ENCODE measurements around the gene YIPF2. TPM values are rescaled to one million over a fixed set of nuclear protein-coding genes. Genes with fewer than 3 reads are reported as not detected.

YIPF2 gene
- polyA plus RNA-seq, 1 of the 3 experiments (the other 2 are of a cell fraction): 61.3 TPM

DNA sequence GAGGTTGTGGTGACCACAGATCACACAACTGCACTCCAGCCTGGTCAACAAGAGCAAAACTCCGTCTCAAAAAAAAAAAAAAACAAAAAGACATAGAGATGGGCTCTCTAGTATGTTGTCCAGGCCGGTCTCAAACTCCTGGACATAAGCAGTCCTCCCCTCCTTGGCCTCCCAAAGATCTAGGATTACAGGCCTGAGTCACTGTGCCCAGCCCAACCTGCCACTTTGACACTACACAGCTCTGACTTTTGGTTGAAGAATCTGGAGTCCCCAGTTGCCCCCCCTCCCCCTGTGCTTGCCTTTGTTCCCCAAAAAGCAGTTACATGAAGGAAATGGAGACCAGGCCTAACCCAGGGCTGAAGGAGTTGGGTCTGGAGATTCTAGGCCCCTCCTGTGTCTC lies 44.2 kb downstream of the YIPF2 start:
- Histone ChIP-seq H3K4me3 (ENCODE audit: low read depth in 2 of 2, low read length in 1 of 2) (no peak overlapping the region), H4K20me1 (ENCODE audit: insufficient read depth) (peaks cover 43% of the 10 kb centered on the region), H3K27ac (ENCODE audit: low read depth in 2 of 2, low read length in 1 of 2) (peak overlapping the region in 1 of 2 experiments; percentile 69; a peak in 2 of 4 replicates), H3K27me3 (ENCODE audit: insufficient read depth) (no peaks in the 10 kb centered on the region), H3K9me2 (no peaks in the 10 kb centered on the region), H3K79me2 (ENCODE audit: insufficient read depth) (peaks cover 100% of the 10 kb centered on the region), H3K9ac (0 out of 2 replicates have a peak overlapping the region, but pooled peaks have one; percentile 18), H3F3A (replicated peaks; ENCODE audit: insufficient read depth) (peaks cover 10% of the 10 kb centered on the region), H3K4me1 (ENCODE audit: control insufficient read depth in 1 of 2, insufficient read depth in 2 of 2, low read depth in 1 of 2, low read length in 1 of 2) (peaks cover 9 to 42% of the 10 kb centered on the region in 2 experiments; a peak in 2 of 4 replicates), H2AFZ (ENCODE audit: low read depth) (no peak overlapping the region), H3K4me2 (0 out of 2 replicates have a peak overlapping the region, but pooled peaks have one; percentile 33), H3K36me3 (replicated peaks in 1 of 2; ENCODE audit: control insufficient read depth in 1 of 2, insufficient read depth in 2 of 2, low read length in 1 of 2) (no peaks in the 10 kb centered on the region), H3K9me3 (no peaks in the 10 kb centered on the region)
- POLR2A ChIA-PET: no interaction called here
- no peak for DNase-seq
- CTCF ChIA-PET: interaction anchor here (3.7 to 5.1 kb wide), 2 partner anchors 12 to 20 kb away, joined by 17 to 49 read pairs; partner anchors contain the start of gene CARM1
- peak; percentile 77; the same call in 1 of the 2 replicates for TF ChIP-seq FOSL2 (IDR thresholded peaks at IDR 0.05; ENCODE audit: borderline replicate concordance, low read depth)
- TF ChIP-seq RAD21 (IDR thresholded peaks at IDR 0.05; ENCODE audit: low read length): no peak
- TF ChIP-seq RXRA (IDR thresholded peaks at IDR 0.05; ENCODE audit: borderline replicate concordance, low read depth): no peak
- TF ChIP-seq, protein P1, sequence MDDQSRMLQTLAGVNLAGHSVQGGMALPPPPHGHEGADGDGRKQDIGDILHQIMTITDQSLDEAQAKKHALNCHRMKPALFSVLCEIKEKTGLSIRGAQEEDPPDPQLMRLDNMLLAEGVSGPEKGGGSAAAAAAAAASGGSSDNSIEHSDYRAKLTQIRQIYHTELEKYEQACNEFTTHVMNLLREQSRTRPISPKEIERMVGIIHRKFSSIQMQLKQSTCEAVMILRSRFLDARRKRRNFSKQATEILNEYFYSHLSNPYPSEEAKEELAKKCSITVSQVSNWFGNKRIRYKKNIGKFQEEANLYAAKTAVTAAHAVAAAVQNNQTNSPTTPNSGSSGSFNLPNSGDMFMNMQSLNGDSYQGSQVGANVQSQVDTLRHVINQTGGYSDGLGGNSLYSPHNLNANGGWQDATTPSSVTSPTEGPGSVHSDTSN (IDR thresholded peaks at IDR 0.05): peak; percentile 93
- 0 out of 2 replicates have a peak, but pooled peaks have one; percentile 32 for TF ChIP-seq TEAD4 (IDR thresholded peaks at IDR 0.05; ENCODE audit: borderline replicate concordance, insufficient read depth)
- peak in 1 of 2 experiments; percentile 42; a peak in 1 of 4 replicates for TF ChIP-seq EP300 (IDR thresholded peaks at IDR 0.05; ENCODE audit: borderline replicate concordance in 1 of 2, low read depth in 1 of 2, low read length in 1 of 2)
- TF ChIP-seq TCF12 (IDR thresholded peaks at IDR 0.05): peak; percentile 96
- TF ChIP-seq POLR2AphosphoS5 (IDR thresholded peaks at IDR 0.05; ENCODE audit: low read depth, low read length): peak; percentile 48
- WGBS (ENCODE audit: low lambda C conversion rate): 35% methylated on average over 2 of the region's 2 CpGs

GRCh38 chr19:10882108-10882457 lies 46.4 kb downstream of the YIPF2 start:
- Histone ChIP-seq H3K4me3 (ENCODE audit: low read depth in 2 of 2, low read length in 1 of 2) (no peak overlapping the region), H2AFZ (ENCODE audit: low read depth) (no peak overlapping the region), H3K9me2 (no peaks in the 10 kb centered on the region), H3K79me2 (ENCODE audit: insufficient read depth) (peaks cover 100% of the 10 kb centered on the region), H3K4me1 (ENCODE audit: control insufficient read depth in 1 of 2, insufficient read depth in 2 of 2, low read depth in 1 of 2, low read length in 1 of 2) (peaks cover 7 to 23% of the 10 kb centered on the region in 2 experiments; a peak in 2 of 4 replicates), H3F3A (replicated peaks; ENCODE audit: insufficient read depth) (peaks cover 10% of the 10 kb centered on the region), H4K20me1 (ENCODE audit: insufficient read depth) (peaks cover 48% of the 10 kb centered on the region), H3K27ac (ENCODE audit: low read depth in 2 of 2, low read length in 1 of 2) (no peak overlapping the region; a peak in 1 of 4 replicates), H3K27me3 (ENCODE audit: insufficient read depth) (no peaks in the 10 kb centered on the region), H3K4me2 (no peak overlapping the region; the same call in 1 of the 2 replicates), H3K9me3 (no peaks in the 10 kb centered on the region), H3K9ac (no peak overlapping the region), H3K36me3 (replicated peaks in 1 of 2; ENCODE audit: control insufficient read depth in 1 of 2, insufficient read depth in 2 of 2, low read length in 1 of 2) (no peaks in the 10 kb centered on the region)
- POLR2A ChIA-PET: no interaction called here
- 88% methylated on average over 3 of the region's 9 CpGs for WGBS (ENCODE audit: low lambda C conversion rate)
- no peak for DNase-seq
- CTCF ChIA-PET: interaction anchor here (0.6 to 5.1 kb wide), 5 partner anchors 10 to 54 kb away, joined by 3 to 49 read pairs (median 3); partner anchors contain the start of gene CARM1
- TF ChIP-seq FOXM1 (IDR thresholded peaks at IDR 0.05; ENCODE audit: low read depth) (no peak), FOXJ3 (CRISPR knock-in tag; IDR thresholded peaks at IDR 0.05) (no peak), YY1 (IDR thresholded peaks at IDR 0.05; ENCODE audit: low read depth) (no peak), ZBTB33 (IDR thresholded peaks at IDR 0.05; ENCODE audit: borderline replicate concordance, low read depth) (no peak), POLR2AphosphoS5 (IDR thresholded peaks at IDR 0.05; ENCODE audit: low read depth, low read length) (no peak), MEF2A (IDR thresholded peaks at IDR 0.05; ENCODE audit: borderline replicate concordance, low read depth) (no peak), SMC3 (IDR thresholded peaks at IDR 0.05; ENCODE audit: low read depth, low read length) (no peak), EP300 (IDR thresholded peaks at IDR 0.05; ENCODE audit: borderline replicate concordance in 1 of 2, low read depth in 1 of 2, low read length in 1 of 2) (no peak), NRF1 (IDR thresholded peaks at IDR 0.05; ENCODE audit: low read depth, low read length) (no peak), REST (IDR thresholded peaks at IDR 0.05; ENCODE audit: low read depth, low read length) (no peak), IRF3 (IDR thresholded peaks at IDR 0.05; ENCODE audit: low read depth, low read length) (no peak), GATA2 (CRISPR knock-in tag; IDR thresholded peaks at IDR 0.05) (no peak)
- TF ChIP-seq, protein P1 (IDR thresholded peaks at IDR 0.05): no peak
